ENCODE data around the gene NR1H4.

DNA sequence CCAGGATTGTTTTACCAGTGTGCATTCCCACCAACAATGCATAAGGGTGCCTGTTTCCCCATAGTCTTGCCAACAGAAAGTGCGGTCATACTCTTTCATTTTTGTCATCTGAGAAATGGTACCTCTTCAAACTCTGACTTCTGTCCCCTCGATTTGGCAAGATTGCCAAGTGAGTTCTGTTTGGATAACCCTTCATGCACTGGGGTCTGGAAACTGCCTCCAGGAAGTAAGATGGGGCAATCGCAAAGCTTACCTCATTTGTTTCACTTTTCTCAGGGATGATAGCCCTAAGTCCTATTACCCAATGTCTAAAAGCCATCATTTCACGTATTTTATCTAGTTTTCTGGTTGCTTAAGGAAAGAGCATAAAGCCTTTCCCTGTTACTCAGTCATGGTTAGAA lies 28.6 kb upstream of the NR1H4 start:
- TF ChIP-seq, protein P1, sequence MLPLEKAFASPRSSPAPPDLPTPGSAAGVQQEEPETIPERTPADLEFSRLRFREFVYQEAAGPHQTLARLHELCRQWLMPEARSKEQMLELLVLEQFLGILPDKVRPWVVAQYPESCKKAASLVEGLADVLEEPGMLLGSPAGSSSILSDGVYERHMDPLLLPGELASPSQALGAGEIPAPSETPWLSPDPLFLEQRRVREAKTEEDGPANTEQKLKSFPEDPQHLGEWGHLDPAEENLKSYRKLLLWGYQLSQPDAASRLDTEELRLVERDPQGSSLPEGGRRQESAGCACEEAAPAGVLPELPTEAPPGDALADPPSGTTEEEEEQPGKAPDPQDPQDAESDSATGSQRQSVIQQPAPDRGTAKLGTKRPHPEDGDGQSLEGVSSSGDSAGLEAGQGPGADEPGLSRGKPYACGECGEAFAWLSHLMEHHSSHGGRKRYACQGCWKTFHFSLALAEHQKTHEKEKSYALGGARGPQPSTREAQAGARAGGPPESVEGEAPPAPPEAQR (CRISPR knock-in tag; IDR thresholded peaks at IDR 0.05) = no peak
- no peak for TF ChIP-seq ZNF416 (CRISPR knock-in tag; IDR thresholded peaks at IDR 0.05)
- TF ChIP-seq, protein P2, sequence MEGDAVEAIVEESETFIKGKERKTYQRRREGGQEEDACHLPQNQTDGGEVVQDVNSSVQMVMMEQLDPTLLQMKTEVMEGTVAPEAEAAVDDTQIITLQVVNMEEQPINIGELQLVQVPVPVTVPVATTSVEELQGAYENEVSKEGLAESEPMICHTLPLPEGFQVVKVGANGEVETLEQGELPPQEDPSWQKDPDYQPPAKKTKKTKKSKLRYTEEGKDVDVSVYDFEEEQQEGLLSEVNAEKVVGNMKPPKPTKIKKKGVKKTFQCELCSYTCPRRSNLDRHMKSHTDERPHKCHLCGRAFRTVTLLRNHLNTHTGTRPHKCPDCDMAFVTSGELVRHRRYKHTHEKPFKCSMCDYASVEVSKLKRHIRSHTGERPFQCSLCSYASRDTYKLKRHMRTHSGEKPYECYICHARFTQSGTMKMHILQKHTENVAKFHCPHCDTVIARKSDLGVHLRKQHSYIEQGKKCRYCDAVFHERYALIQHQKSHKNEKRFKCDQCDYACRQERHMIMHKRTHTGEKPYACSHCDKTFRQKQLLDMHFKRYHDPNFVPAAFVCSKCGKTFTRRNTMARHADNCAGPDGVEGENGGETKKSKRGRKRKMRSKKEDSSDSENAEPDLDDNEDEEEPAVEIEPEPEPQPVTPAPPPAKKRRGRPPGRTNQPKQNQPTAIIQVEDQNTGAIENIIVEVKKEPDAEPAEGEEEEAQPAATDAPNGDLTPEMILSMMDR (IDR thresholded peaks at IDR 0.05) = no peak
- TF ChIP-seq ZNF219 (CRISPR knock-in tag; IDR thresholded peaks at IDR 0.05; ENCODE audit: borderline replicate concordance) = no peak
- no peak for TF ChIP-seq FOXP1 (CRISPR knock-in tag; IDR thresholded peaks at IDR 0.05; ENCODE audit: borderline replicate concordance)
- no peak for TF ChIP-seq NR3C1 (CRISPR knock-in tag; conservative IDR thresholded peaks at IDR 0.05; ENCODE audit: low read depth)
- no peak for TF ChIP-seq NFE2L1 (CRISPR knock-in tag; IDR thresholded peaks at IDR 0.05)
- no peak for TF ChIP-seq ESRRA (CRISPR knock-in tag; IDR thresholded peaks at IDR 0.05; ENCODE audit: borderline replicate concordance)
- no peak for TF ChIP-seq NFYB (CRISPR knock-in tag; conservative IDR thresholded peaks at IDR 0.05; ENCODE audit: low read depth)
- TF ChIP-seq, protein P3, sequence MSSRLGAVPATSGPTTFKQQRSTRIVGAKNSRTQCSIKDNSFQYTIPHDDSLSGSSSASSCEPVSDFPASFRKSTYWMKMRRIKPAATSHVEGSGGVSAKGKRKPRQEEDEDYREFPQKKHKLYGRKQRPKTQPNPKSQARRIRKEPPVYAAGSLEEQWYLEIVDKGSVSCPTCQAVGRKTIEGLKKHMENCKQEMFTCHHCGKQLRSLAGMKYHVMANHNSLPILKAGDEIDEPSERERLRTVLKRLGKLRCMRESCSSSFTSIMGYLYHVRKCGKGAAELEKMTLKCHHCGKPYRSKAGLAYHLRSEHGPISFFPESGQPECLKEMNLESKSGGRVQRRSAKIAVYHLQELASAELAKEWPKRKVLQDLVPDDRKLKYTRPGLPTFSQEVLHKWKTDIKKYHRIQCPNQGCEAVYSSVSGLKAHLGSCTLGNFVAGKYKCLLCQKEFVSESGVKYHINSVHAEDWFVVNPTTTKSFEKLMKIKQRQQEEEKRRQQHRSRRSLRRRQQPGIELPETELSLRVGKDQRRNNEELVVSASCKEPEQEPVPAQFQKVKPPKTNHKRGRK (CRISPR knock-in tag; IDR thresholded peaks at IDR 0.05; ENCODE audit: borderline replicate concordance) = no peak
- TF ChIP-seq TEAD4 (CRISPR knock-in tag; IDR thresholded peaks at IDR 0.05) = no peak
- TF ChIP-seq ZNF138 (CRISPR knock-in tag; conservative IDR thresholded peaks at IDR 0.05) = no peak
- TF ChIP-seq ZBTB21 (CRISPR knock-in tag; IDR thresholded peaks at IDR 0.05; ENCODE audit: borderline replicate concordance) = no peak
- TF ChIP-seq, protein P4, sequence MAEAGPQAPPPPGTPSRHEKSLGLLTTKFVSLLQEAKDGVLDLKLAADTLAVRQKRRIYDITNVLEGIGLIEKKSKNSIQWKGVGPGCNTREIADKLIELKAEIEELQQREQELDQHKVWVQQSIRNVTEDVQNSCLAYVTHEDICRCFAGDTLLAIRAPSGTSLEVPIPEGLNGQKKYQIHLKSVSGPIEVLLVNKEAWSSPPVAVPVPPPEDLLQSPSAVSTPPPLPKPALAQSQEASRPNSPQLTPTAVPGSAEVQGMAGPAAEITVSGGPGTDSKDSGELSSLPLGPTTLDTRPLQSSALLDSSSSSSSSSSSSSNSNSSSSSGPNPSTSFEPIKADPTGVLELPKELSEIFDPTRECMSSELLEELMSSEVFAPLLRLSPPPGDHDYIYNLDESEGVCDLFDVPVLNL (CRISPR knock-in tag; IDR thresholded peaks at IDR 0.05; ENCODE audit: borderline replicate concordance, low read depth) = no peak

All from WTC11 (cell line).